ENCODE results near the gene UNC5C. TPM values are rescaled to one million over a fixed set of nuclear protein-coding genes. Genes with fewer than 3 reads are reported as not detected.
A peak's percentile ranks its signal among the peaks of the same experiment; 100 is the strongest.

The UNC5C gene
- total RNA-seq, 3 donors from 2014 or later (not counting 1 experiment from before 2014, with no cell fraction given) = not detected

- WGBS (ENCODE audit: insufficient coverage) = 90% methylated on average over 22 of the region's 22 CpGs
- Mint-ChIP-seq H3K4me3 (no peak overlapping the region), H3K27ac (peak overlapping the region in 1 of 2 donors; percentile 37), H3K27me3 (ENCODE audit: low read depth in 2 of 2) (no peaks in the 10 kb centered on the region), H3K36me3 (no peaks in the 10 kb centered on the region), H3K9me3 (peaks cover 0 to 2% of the 10 kb centered on the region in 2 donors), H3K4me1 (peaks cover 5 to 7% of the 10 kb centered on the region in 2 donors)
- Histone ChIP-seq H3K36me3 (ENCODE audit: control insufficient read depth, insufficient read depth, low read length) (no peaks in the 10 kb centered on the region), H3K27ac (ENCODE audit: low read length) (no peak overlapping the region), H3K4me3 (ENCODE audit: low read length) (no peak overlapping the region), H3K4me1 (ENCODE audit: control insufficient read depth, insufficient read depth, low read length) (no peaks in the 10 kb centered on the region), H3K9me3 (ENCODE audit: control insufficient read depth, insufficient read depth, low read length) (no peaks in the 10 kb centered on the region), H3K27me3 (ENCODE audit: control insufficient read depth, insufficient read depth, low read length) (no peaks in the 10 kb centered on the region)
- DNase-seq = no peak
- TF ChIP-seq, protein P1, sequence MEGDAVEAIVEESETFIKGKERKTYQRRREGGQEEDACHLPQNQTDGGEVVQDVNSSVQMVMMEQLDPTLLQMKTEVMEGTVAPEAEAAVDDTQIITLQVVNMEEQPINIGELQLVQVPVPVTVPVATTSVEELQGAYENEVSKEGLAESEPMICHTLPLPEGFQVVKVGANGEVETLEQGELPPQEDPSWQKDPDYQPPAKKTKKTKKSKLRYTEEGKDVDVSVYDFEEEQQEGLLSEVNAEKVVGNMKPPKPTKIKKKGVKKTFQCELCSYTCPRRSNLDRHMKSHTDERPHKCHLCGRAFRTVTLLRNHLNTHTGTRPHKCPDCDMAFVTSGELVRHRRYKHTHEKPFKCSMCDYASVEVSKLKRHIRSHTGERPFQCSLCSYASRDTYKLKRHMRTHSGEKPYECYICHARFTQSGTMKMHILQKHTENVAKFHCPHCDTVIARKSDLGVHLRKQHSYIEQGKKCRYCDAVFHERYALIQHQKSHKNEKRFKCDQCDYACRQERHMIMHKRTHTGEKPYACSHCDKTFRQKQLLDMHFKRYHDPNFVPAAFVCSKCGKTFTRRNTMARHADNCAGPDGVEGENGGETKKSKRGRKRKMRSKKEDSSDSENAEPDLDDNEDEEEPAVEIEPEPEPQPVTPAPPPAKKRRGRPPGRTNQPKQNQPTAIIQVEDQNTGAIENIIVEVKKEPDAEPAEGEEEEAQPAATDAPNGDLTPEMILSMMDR (IDR thresholded peaks at IDR 0.05) = no peak
- intact Hi-C loops (cut with micrococcal nuclease) = no loop called here
- ATAC-seq = no peak
These were observed 355.2 kb downstream of the UNC5C start for GRCh38 chr4:95193391-95194224.

DNA sequence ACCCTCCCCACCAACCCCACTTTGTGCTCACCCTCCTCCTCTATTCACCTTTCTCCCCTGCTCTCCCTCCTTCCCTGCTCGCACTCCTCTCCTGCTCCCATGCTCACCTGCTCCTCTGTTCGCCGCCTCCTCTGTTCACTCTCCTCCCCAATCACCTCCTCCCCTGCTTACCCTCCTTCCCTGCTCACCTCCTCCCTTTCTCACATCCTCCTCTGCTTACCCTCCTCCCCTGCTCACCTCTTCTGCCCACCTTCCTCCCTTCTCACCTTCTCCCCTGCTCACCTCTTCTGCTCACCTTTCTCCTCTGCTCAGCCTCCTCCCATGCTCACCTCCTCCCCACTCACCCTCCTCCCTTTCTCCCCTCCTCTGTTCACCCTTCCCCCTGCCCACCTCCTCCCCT is 357.2 kb downstream of the UNC5C start:
- ATAC-seq = no peak
- WGBS (ENCODE audit: insufficient coverage) = 94% methylated on average over 3 of the region's 3 CpGs
- DNase-seq = no peak
- Histone ChIP-seq H3K9me3 (ENCODE audit: control insufficient read depth, insufficient read depth, low read length) (no peaks in the 10 kb centered on the region), H3K4me1 (ENCODE audit: control insufficient read depth, insufficient read depth, low read length) (no peaks in the 10 kb centered on the region), H3K36me3 (ENCODE audit: control insufficient read depth, insufficient read depth, low read length) (no peaks in the 10 kb centered on the region), H3K27me3 (ENCODE audit: control insufficient read depth, insufficient read depth, low read length) (no peaks in the 10 kb centered on the region), H3K27ac (ENCODE audit: low read length) (no peak overlapping the region), H3K4me3 (ENCODE audit: low read length) (no peak overlapping the region)
- peaks cover 5 to 7% of the 10 kb centered on the region in 2 donors for H3K4me1 Mint-ChIP-seq
- H3K27me3 Mint-ChIP-seq (ENCODE audit: low read depth in 2 of 2) = no peaks in the 10 kb centered on the region
- intact Hi-C loops (cut with micrococcal nuclease) = no loop called here
- TF ChIP-seq, protein P1 (IDR thresholded peaks at IDR 0.05) = no peak
- H3K4me3 Mint-ChIP-seq = no peak overlapping the region
- H3K27ac Mint-ChIP-seq = peak overlapping the region in 1 of 2 donors; percentile 31
- peaks cover 0 to 2% of the 10 kb centered on the region in 2 donors for H3K9me3 Mint-ChIP-seq
- no peaks in the 10 kb centered on the region for H3K36me3 Mint-ChIP-seq

- Mint-ChIP-seq H3K36me3 (no peaks in the 10 kb centered on the region), H3K27ac (peak overlapping the region in 1 of 2 donors; percentile 31), H3K4me1 (peaks cover 5 to 7% of the 10 kb centered on the region in 2 donors), H3K27me3 (ENCODE audit: low read depth in 2 of 2) (no peaks in the 10 kb centered on the region), H3K4me3 (no peak overlapping the region), H3K9me3 (peaks cover 0 to 2% of the 10 kb centered on the region in 2 donors)
- Histone ChIP-seq H3K4me3 (ENCODE audit: low read length) (no peak overlapping the region), H3K4me1 (ENCODE audit: control insufficient read depth, insufficient read depth, low read length) (no peaks in the 10 kb centered on the region), H3K36me3 (ENCODE audit: control insufficient read depth, insufficient read depth, low read length) (no peaks in the 10 kb centered on the region), H3K9me3 (ENCODE audit: control insufficient read depth, insufficient read depth, low read length) (no peaks in the 10 kb centered on the region), H3K27ac (ENCODE audit: low read length) (no peak overlapping the region), H3K27me3 (ENCODE audit: control insufficient read depth, insufficient read depth, low read length) (no peaks in the 10 kb centered on the region)
- 95% methylated on average over 9 of the region's 9 CpGs for WGBS (ENCODE audit: insufficient coverage)
- intact Hi-C loops (cut with micrococcal nuclease) = no loop called here
- ATAC-seq (no peak), DNase-seq (no peak)
- TF ChIP-seq, protein P1 (IDR thresholded peaks at IDR 0.05) = no peak
These were observed 357.9 kb downstream of the UNC5C start for GRCh38 chr4:95190751-95191436.
